Loucy (cell line): ENCODE results near the gene HEATR5B.

Source experiments
- H2AFZ ChIP-seq: fragments of 200-600 bp; sonication (generic); 2 replicates; pipeline ENCODE4 v1.6.0; 2016; ENCODE audit warnings: antibody characterized with exemption, mild to moderate bottlenecking, low read length, moderate library complexity
- H3F3A ChIP-seq: fragments of 200-600 bp; 2 replicates; pipeline ENCODE4 v1.6.0; 2016; ENCODE audit warnings: antibody characterized with exemption, low read depth, mild to moderate bottlenecking
- H3K27me3 ChIP-seq: fragments of 200-600 bp; sonication (generic); 2 replicates; pipeline ENCODE4 v1.6.1; 2014; ENCODE audit warnings: low read length, mild to moderate bottlenecking; ENCODE audit not compliant: insufficient read depth, poor library complexity, severe bottlenecking
- H3K36me3 ChIP-seq: fragments of 200-600 bp; sonication (generic); 2 replicates; pipeline ENCODE4 v1.6.1; 2016; ENCODE audit warnings: low read length; ENCODE audit not compliant: insufficient read depth
- H3K4me1 ChIP-seq: fragments of 200-600 bp; sonication (generic); 2 replicates; pipeline ENCODE4 v1.5.1; 2014; ENCODE audit warnings: low read length, mild to moderate bottlenecking; ENCODE audit not compliant: insufficient read depth, poor library complexity, severe bottlenecking
- H3K4me2 ChIP-seq: fragments of 200-600 bp; sonication (generic); 2 replicates; pipeline ENCODE4 v1.6.0; 2014; ENCODE audit warnings: antibody characterized with exemption, low read length, low read depth, mild to moderate bottlenecking; ENCODE audit not compliant: poor library complexity, severe bottlenecking
- H3K4me3 ChIP-seq: fragments of 200-600 bp; sonication (generic); 2 replicates; pipeline ENCODE4 v1.5.1; 2014; ENCODE audit warnings: low read length, mild to moderate bottlenecking, mixed read lengths; ENCODE audit not compliant: poor library complexity, severe bottlenecking
- H3K79me2 ChIP-seq: fragments of 200-600 bp; sonication (generic); 2 replicates; pipeline ENCODE4 v1.6.1; 2014; ENCODE audit warnings: low read length; ENCODE audit not compliant: insufficient read depth
- H3K9ac ChIP-seq: fragments of 200-600 bp; sonication (generic); 2 replicates; pipeline ENCODE4 v1.6.0; 2014; ENCODE audit warnings: mild to moderate bottlenecking, low read depth, low read length, moderate library complexity; ENCODE audit not compliant: poor library complexity, severe bottlenecking
- H3K9me2 ChIP-seq: fragments of 200-600 bp; sonication (generic); replicated peaks from 2 replicates; pipeline ENCODE4 v1.6.1; 2016; ENCODE audit warnings: low read depth, low read length, mixed read lengths
- H3K9me3 ChIP-seq: fragments of 200-600 bp; sonication (generic); 2 replicates; pipeline ENCODE4 v1.6.1; 2014; ENCODE audit warnings: mild to moderate bottlenecking, antibody characterized with exemption, low read length, low read depth; ENCODE audit not compliant: insufficient read depth
- H4K20me1 ChIP-seq: fragments of 200-600 bp; sonication (generic); 2 replicates; pipeline ENCODE4 v1.6.0; 2014; ENCODE audit warnings: antibody characterized with exemption, low read length, mild to moderate bottlenecking; ENCODE audit not compliant: insufficient read depth, poor library complexity, severe bottlenecking
- CTCF ChIP-seq: fragments of 200-600 bp; sonication (generic); conservative IDR thresholded peaks from 2 replicates; pipeline ENCODE4 v1.5.1; 2014; ENCODE audit warnings: mild to moderate bottlenecking, antibody characterized with exemption, low read length
- EZH2phosphoT487 ChIP-seq: fragments of 200-600 bp; IDR thresholded peaks from 2 replicates; pipeline ENCODE4 v1.6.1; 2018; ENCODE audit warnings: antibody characterized with exemption, mild to moderate bottlenecking, moderate library complexity, borderline replicate concordance

The HEATR5B gene

GRCh38 chr2:37104178-37104577, 20.0 kb upstream of the HEATR5B start:
- Histone ChIP-seq H3K36me3 (peaks cover 32% of the 10 kb centered on the region; the same call in 1 of the 2 replicates), H3K9ac (no peak overlapping the region), H3K4me1 (no peaks in the 10 kb centered on the region), H4K20me1 (no peaks in the 10 kb centered on the region), H2AFZ (no peak overlapping the region), H3K9me2 (no peaks in the 10 kb centered on the region), H3K4me2 (no peak overlapping the region), H3K9me3 (no peaks in the 10 kb centered on the region), H3F3A (no peaks in the 10 kb centered on the region), H3K27me3 (no peaks in the 10 kb centered on the region), H3K79me2 (no peaks in the 10 kb centered on the region), H3K4me3 (no peak overlapping the region)
- TF ChIP-seq CTCF (no peak), EZH2phosphoT487 (no peak)

GRCh38 chr2:37102588-37102987, 18.4 kb upstream of the HEATR5B start:
- H4K20me1 ChIP-seq: no peaks in the 10 kb centered on the region
- peaks cover 17% of the 10 kb centered on the region; the same call in 1 of the 2 replicates for H3K36me3 ChIP-seq
- no peaks in the 10 kb centered on the region for H3F3A ChIP-seq
- no peaks in the 10 kb centered on the region for H3K9me2 ChIP-seq
- no peak overlapping the region for H2AFZ ChIP-seq
- H3K9ac ChIP-seq: no peak overlapping the region
- H3K79me2 ChIP-seq: no peaks in the 10 kb centered on the region
- no peaks in the 10 kb centered on the region for H3K4me1 ChIP-seq
- no peak for TF ChIP-seq EZH2phosphoT487
- no peak for TF ChIP-seq CTCF
- H3K4me2 ChIP-seq: no peak overlapping the region
- H3K27me3 ChIP-seq: no peaks in the 10 kb centered on the region
- no peak overlapping the region for H3K4me3 ChIP-seq
- H3K9me3 ChIP-seq: no peaks in the 10 kb centered on the region

- Histone ChIP-seq H4K20me1 (no peaks in the 10 kb centered on the region), H3K9me2 (no peaks in the 10 kb centered on the region), H3F3A (no peaks in the 10 kb centered on the region), H3K79me2 (no peaks in the 10 kb centered on the region), H3K9ac (no peak overlapping the region), H3K9me3 (no peaks in the 10 kb centered on the region), H3K27me3 (no peaks in the 10 kb centered on the region), H3K4me3 (no peak overlapping the region), H3K36me3 (peaks cover 12% of the 10 kb centered on the region; the same call in 1 of the 2 replicates), H2AFZ (no peak overlapping the region), H3K4me1 (no peaks in the 10 kb centered on the region), H3K4me2 (no peak overlapping the region)
- no peak for TF ChIP-seq EZH2phosphoT487
- no peak for TF ChIP-seq CTCF
Observed at GRCh38 chr2:37100054-37100453, 15.9 kb upstream of the HEATR5B start.
